GM12892 (cell line): ENCODE measurements around the gene FKBP2.

Experiments
- POLR2A ChIP-seq: IDR thresholded peaks from 2 replicates; pipeline ENCODE4 v1.6.1; 2011; ENCODE audit warnings: low read depth, low read length, control low read depth
- POLR2AphosphoS5 ChIP-seq: IDR thresholded peaks from 2 replicates; pipeline ENCODE4 v1.6.1; 2011; ENCODE audit warnings: low read depth, low read length, control low read depth
- TAF1 ChIP-seq: IDR thresholded peaks from 2 replicates; pipeline ENCODE4 v1.6.1; 2011; ENCODE audit warnings: low read depth, mild to moderate bottlenecking, control low read depth, low read length, borderline replicate concordance

- no peak for TF ChIP-seq POLR2A
- no peak for TF ChIP-seq TAF1
- TF ChIP-seq POLR2AphosphoS5: no peak
These were observed 45.2 kb downstream of the FKBP2 start for GRCh38 chr11:64285885-64286800.
